Lower lobe of right lung (tissue), 2 donors: Measurements from ENCODE around the gene GRID1. TPM values are rescaled to one million over a fixed set of nuclear protein-coding genes. Genes with fewer than 3 reads are reported as not detected.

Source experiments
- ATAC-seq, 2 donors: fragments of 200-7000 bp; cut with Tn5 transposase; one replicate each; pipeline ENCODE4 v1.9.1; 2020 to 2022; ENCODE audit warnings: mild to moderate bottlenecking in 2 of 2, moderate library complexity in 2 of 2
- DNase-seq: peaks from one replicate; pipeline ENCODE4 v3.0.0-alpha.2; 2020
- H3K27ac ChIP-seq: fragments of 200-600 bp; one replicate; pipeline ENCODE4 v1.8.0; 2022
- H3K27me3 ChIP-seq: fragments of 200-600 bp; one replicate; pipeline ENCODE4 v1.8.0; 2022; ENCODE audit warnings: low read depth
- H3K36me3 ChIP-seq: fragments of 200-600 bp; one replicate; pipeline ENCODE4 v1.8.0; 2022; ENCODE audit warnings: mild to moderate bottlenecking
- H3K4me1 ChIP-seq: fragments of 200-600 bp; one replicate; pipeline ENCODE4 v1.8.0; 2022
- H3K4me3 ChIP-seq: fragments of 200-600 bp; one replicate; pipeline ENCODE4 v1.8.0; 2022; ENCODE audit warnings: mild to moderate bottlenecking
- H3K9me3 ChIP-seq: fragments of 200-600 bp; one replicate; pipeline ENCODE4 v1.8.0; 2022
- intact Hi-C: fragments of 100-400 bp; cut with DNase I; formaldehyde crosslinking; loops from one replicate; pipeline ENCODE4 v1.11.0; 2022
- total RNA-seq: library from RNA; stranded (reverse); fragmentation: NEBNext Ultra II Directional; extraction: Animal tissue kit (Norgen Biotek cat#: 25700); gene quantifications from one replicate; pipeline ENCODE4 v1.2.1, GENCODE V29; 2021
- TF ChIP-seq, protein P1 (sequence below): fragments of 200-600 bp; IDR thresholded peaks from one replicate; pipeline ENCODE4 v1.8.0; 2022; ENCODE audit warnings: antibody characterized with exemption, mild to moderate bottlenecking
- donor health status: DM: no; HTN: yes; CAD: no; lungs with severe emphysema.

Gene GRID1
- total RNA-seq, 1 donor from 2014 or later = 2.5 TPM

GRCh38 chr10:86348321-86349210, 18.0 kb downstream of the GRID1 start:
- no peak overlapping the region for H3K27ac ChIP-seq
- H3K4me1 ChIP-seq = peaks cover 14% of the 10 kb centered on the region
- peaks cover 5% of the 10 kb centered on the region for H3K9me3 ChIP-seq
- DNase-seq (peak; percentile 43), ATAC-seq (no peak)
- TF ChIP-seq, protein P1, sequence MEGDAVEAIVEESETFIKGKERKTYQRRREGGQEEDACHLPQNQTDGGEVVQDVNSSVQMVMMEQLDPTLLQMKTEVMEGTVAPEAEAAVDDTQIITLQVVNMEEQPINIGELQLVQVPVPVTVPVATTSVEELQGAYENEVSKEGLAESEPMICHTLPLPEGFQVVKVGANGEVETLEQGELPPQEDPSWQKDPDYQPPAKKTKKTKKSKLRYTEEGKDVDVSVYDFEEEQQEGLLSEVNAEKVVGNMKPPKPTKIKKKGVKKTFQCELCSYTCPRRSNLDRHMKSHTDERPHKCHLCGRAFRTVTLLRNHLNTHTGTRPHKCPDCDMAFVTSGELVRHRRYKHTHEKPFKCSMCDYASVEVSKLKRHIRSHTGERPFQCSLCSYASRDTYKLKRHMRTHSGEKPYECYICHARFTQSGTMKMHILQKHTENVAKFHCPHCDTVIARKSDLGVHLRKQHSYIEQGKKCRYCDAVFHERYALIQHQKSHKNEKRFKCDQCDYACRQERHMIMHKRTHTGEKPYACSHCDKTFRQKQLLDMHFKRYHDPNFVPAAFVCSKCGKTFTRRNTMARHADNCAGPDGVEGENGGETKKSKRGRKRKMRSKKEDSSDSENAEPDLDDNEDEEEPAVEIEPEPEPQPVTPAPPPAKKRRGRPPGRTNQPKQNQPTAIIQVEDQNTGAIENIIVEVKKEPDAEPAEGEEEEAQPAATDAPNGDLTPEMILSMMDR = no peak
- intact Hi-C loops = no loop called here
- no peak overlapping the region for H3K4me3 ChIP-seq
- H3K27me3 ChIP-seq = no peaks in the 10 kb centered on the region
- H3K36me3 ChIP-seq = no peaks in the 10 kb centered on the region

- TF ChIP-seq, protein P1 = no peak
- Histone ChIP-seq H3K4me1 (peaks cover 14% of the 10 kb centered on the region), H3K27ac (no peak overlapping the region)
Measured at GRCh38 chr10:86347856-86348255, 18.7 kb downstream of the GRID1 start.

GRCh38 chr10:86346799-86347665, 19.6 kb downstream of the GRID1 start:
- H3K27ac ChIP-seq = peak overlapping the region; percentile 77
- DNase-seq = peak; percentile 48
- H3K4me1 ChIP-seq = peaks cover 19% of the 10 kb centered on the region
- H3K4me3 ChIP-seq = no peak overlapping the region
- H3K9me3 ChIP-seq = no peaks in the 10 kb centered on the region
- ATAC-seq = peak; percentile 8 to 19
- no peaks in the 10 kb centered on the region for H3K27me3 ChIP-seq
- H3K36me3 ChIP-seq = no peaks in the 10 kb centered on the region
- intact Hi-C loops = no loop called here
- TF ChIP-seq, protein P1 = no peak

More at GRCh38 chr10:86347856-86348255, 18.7 kb downstream of the GRID1 start:
- no peaks in the 10 kb centered on the region for H3K36me3 ChIP-seq
- DNase-seq (peak; percentile 33), ATAC-seq (no peak)
- peaks cover 5% of the 10 kb centered on the region for H3K9me3 ChIP-seq
- H3K27me3 ChIP-seq = no peaks in the 10 kb centered on the region
- no peak overlapping the region for H3K4me3 ChIP-seq
- intact Hi-C loops = no loop called here

DNA sequence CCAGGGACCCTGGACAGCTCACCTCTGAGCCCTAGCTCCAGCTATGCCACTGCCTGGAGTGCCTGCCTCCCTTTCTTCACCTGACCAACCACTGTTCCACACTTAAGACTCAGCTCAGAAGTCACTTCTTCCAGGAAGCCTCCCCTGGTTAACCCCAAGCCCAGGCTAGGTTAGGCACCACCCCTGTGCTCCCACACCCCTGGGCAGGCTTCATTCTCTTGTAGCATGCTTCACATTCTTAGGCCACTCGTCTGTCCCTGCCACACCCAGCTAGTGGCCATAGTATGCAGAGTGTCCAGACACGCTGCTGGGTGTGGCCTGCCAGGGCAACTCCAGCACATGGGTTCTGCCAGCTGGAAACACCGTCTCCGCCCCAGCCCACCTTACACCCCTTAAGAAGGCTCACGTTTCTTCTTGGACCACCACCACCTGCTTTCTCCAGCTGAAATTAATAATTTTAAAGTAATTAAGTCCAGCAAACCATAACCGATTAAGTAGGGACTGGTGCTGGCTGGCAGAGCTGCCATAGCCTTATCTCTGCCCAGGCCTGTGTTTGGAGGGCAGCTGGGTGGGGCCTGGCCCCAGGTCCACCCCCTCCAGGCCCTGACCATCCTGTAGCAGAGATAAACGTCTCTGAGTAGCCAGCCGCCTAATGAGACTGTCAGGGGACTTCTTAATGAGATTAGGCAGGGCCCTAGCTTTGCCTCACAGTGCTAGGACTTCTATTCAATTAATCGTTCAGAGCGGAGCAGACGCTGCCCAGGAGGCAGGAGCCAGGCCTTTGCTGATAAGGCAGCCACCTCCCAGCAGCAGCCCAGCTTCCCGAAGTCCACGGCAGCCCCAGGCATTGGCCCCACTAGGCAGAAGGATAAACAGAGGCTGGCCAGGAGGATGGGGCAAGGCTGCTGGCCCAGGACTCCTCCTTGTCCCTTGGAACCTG, 20.5 kb downstream of the GRID1 start:
- H3K36me3 ChIP-seq = no peaks in the 10 kb centered on the region
- no peaks in the 10 kb centered on the region for H3K27me3 ChIP-seq
- H3K27ac ChIP-seq = peak overlapping the region; percentile 77
- TF ChIP-seq, protein P1 = no peak
- intact Hi-C loops = no loop called here
- peak; percentile 84 for DNase-seq
- H3K9me3 ChIP-seq = no peaks in the 10 kb centered on the region
- no peak overlapping the region for H3K4me3 ChIP-seq
- peak; percentile 89 to 94 for ATAC-seq
- H3K4me1 ChIP-seq = peaks cover 19% of the 10 kb centered on the region
